ENCODE results near the gene CPNE7.

DNA sequence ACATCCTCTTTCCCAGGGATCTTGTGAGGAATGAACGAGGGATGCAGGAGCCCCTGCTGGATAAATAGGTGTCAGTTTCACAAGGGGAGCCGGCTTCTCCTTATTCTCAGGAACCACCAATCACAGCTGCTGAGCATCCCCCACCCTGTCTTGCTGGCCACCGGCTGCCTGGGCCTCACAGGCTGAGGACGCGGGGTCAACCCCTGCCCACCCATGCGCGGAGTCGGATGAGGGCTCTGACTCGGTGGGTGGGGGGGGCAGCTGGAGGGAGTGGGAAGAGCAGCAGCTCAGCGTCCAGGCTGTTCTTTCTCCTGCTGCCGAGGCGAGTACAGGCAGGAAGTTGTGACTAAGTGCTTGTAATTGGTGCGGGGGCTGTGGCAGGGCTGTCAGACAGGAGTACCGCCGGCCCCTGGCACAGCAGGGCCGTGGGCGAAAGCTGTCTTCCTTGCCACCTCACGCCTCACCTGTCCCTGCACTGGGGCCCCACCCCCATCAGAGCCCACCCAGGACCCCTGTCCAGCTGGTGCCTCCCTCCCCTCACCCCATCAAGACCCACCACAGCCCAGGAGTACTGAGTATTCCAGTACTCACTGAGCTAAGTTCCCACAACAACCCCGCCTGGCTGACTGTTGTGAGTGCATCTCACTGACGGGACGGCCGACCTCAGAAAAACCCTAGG lies 26.9 kb downstream of the CPNE7 start:
- TF ChIP-seq, protein P1, sequence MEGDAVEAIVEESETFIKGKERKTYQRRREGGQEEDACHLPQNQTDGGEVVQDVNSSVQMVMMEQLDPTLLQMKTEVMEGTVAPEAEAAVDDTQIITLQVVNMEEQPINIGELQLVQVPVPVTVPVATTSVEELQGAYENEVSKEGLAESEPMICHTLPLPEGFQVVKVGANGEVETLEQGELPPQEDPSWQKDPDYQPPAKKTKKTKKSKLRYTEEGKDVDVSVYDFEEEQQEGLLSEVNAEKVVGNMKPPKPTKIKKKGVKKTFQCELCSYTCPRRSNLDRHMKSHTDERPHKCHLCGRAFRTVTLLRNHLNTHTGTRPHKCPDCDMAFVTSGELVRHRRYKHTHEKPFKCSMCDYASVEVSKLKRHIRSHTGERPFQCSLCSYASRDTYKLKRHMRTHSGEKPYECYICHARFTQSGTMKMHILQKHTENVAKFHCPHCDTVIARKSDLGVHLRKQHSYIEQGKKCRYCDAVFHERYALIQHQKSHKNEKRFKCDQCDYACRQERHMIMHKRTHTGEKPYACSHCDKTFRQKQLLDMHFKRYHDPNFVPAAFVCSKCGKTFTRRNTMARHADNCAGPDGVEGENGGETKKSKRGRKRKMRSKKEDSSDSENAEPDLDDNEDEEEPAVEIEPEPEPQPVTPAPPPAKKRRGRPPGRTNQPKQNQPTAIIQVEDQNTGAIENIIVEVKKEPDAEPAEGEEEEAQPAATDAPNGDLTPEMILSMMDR (IDR thresholded peaks at IDR 0.05; ENCODE audit: low read depth, low read length), result no peak
- TF ChIP-seq POLR2A (IDR thresholded peaks at IDR 0.05; ENCODE audit: extremely low read depth, insufficient read length) (no peak), MYC (IDR thresholded peaks at IDR 0.05; ENCODE audit: low read depth, low read length) (no peak)
- TF ChIP-seq, protein P2, sequence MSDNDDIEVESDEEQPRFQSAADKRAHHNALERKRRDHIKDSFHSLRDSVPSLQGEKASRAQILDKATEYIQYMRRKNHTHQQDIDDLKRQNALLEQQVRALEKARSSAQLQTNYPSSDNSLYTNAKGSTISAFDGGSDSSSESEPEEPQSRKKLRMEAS (IDR thresholded peaks at IDR 0.05; ENCODE audit: low read depth, low read length), result no peak; the same call in 1 of the 2 replicates
